T1000 (cell line): ENCODE results near the gene TPSG1.
"Not testable (repeated sequence)": the region's sequence is repeated elsewhere in the genome, so short reads cannot be mapped to it uniquely, and the experiment has no call there.

ENCODE experiments used
- DNase-seq: peaks from one replicate; lab custom pipeline; 2025; ENCODE audit warnings: mixed read lengths; lab: John Stamatoyannopoulos, UW

The TPSG1 gene

GRCh38 chr16:1230471-1231212 is 5.6 kb upstream of the TPSG1 start:
- not testable (repeated sequence) for DNase-seq

GRCh38 chr16:1230084-1230470 is 5.0 kb upstream of the TPSG1 start, which contains the start of gene TPSB2:
Gene TPSB2 (minus strand): TSS chr16:1230184. CDS start chr16:1229951, 233 bp downstream.
- DNase-seq = not testable (repeated sequence)

GRCh38 chr16:1229476-1229875 is 4.4 kb upstream of the TPSG1 start:
- not testable (repeated sequence) for DNase-seq

GRCh38 chr16:1228227-1228626 is 3.2 kb upstream of the TPSG1 start:
- not testable (repeated sequence) for DNase-seq

- DNase-seq = not testable (repeated sequence)
Measured at GRCh38 chr16:1226692-1227091, 1.6 kb upstream of the TPSG1 start.

- not testable (repeated sequence) for DNase-seq
Measured at GRCh38 chr16:1225728-1226311, 752 bp upstream of the TPSG1 start.

- no peak for DNase-seq
Measured at GRCh38 chr16:1224558-1224957, 510 bp downstream of the TPSG1 start.

- DNase-seq = no peak
Measured at GRCh38 chr16:1223355-1224214, 1.5 kb downstream of the TPSG1 start.

GRCh38 chr16:1222553-1223354 is 2.3 kb downstream of the TPSG1 start:
- DNase-seq = no peak

- DNase-seq = no peak
Measured at GRCh38 chr16:1221628-1222552, 3.2 kb downstream of the TPSG1 start.

- DNase-seq = no peak
Measured at GRCh38 chr16:1220841-1221627, 4.0 kb downstream of the TPSG1 start.

GRCh38 chr16:1220098-1220728 is 4.9 kb downstream of the TPSG1 start:
- DNase-seq = no peak

- no peak for DNase-seq
Measured at GRCh38 chr16:1218930-1219611, 6.0 kb downstream of the TPSG1 start.

- no peak for DNase-seq
Measured at GRCh38 chr16:1218061-1218929, 6.8 kb downstream of the TPSG1 start.

- DNase-seq = no peak
Measured at GRCh38 chr16:1217526-1217925, 7.5 kb downstream of the TPSG1 start.

- DNase-seq = no peak
Measured at GRCh38 chr16:1216681-1217400, 8.2 kb downstream of the TPSG1 start.

- DNase-seq = no peak
Measured at GRCh38 chr16:1216296-1216619, 8.8 kb downstream of the TPSG1 start.
